MCF 10A (cell line): ENCODE data around the gene TMEM140. TPM values are rescaled to one million over a fixed set of nuclear protein-coding genes. Genes with fewer than 3 reads are reported as not detected.
"Not testable (repeated sequence)": the region's sequence is repeated elsewhere in the genome, so short reads cannot be mapped to it uniquely, and the experiment has no call there.

Experiments
- BruUV-seq: library from RNA; stranded (reverse); fragments of 400-500 nt; replicated peaks from 2 replicates; lab custom pipeline; 2021; lab: Mats Ljungman, UMichigan
- CTCF ChIA-PET: fragments of 300-600 bp; sonication (Branson Sonifier 250); formaldehyde crosslinking; extraction: SDS; loops from one replicate; lab custom pipeline; 2021; ENCODE audit warnings: antibody characterized with exemption, inconsistent platforms; lab: Yijun Ruan, JAX
- POLR2A ChIA-PET: fragments of 300-600, 350-650 bp; sonication (Branson Sonifier 250); formaldehyde crosslinking; extraction: SDS; loops from one replicate; lab custom pipeline; 2020; ENCODE audit warnings: antibody characterized with exemption, inconsistent platforms; lab: Yijun Ruan, JAX
- DNase-seq: peaks from one replicate; pipeline ENCODE4 v3.0.0-alpha.2; 2018; ENCODE audit not compliant: unreplicated experiment
- H3K27ac Mint-ChIP-seq: one replicate; pipeline ENCODE4 v1.8.0; 2022; ENCODE audit warnings: mild to moderate bottlenecking, low read depth, mixed read lengths; ENCODE audit not compliant: unreplicated experiment
- H3K27me3 Mint-ChIP-seq: one replicate; pipeline ENCODE4 v1.8.0; 2022; ENCODE audit warnings: mixed read lengths; ENCODE audit not compliant: insufficient read depth, unreplicated experiment
- H3K36me3 Mint-ChIP-seq: one replicate; pipeline ENCODE4 v1.8.0; 2022; ENCODE audit warnings: mild to moderate bottlenecking, moderate library complexity, mixed read lengths; ENCODE audit not compliant: insufficient read depth, unreplicated experiment
- H3K4me1 Mint-ChIP-seq: one replicate; pipeline ENCODE4 v1.8.0; 2022; ENCODE audit warnings: mixed read lengths; ENCODE audit not compliant: insufficient read depth, unreplicated experiment
- H3K4me3 Mint-ChIP-seq: one replicate; pipeline ENCODE4 v1.8.0; 2022; ENCODE audit warnings: mild to moderate bottlenecking, moderate library complexity, mixed read lengths; ENCODE audit not compliant: unreplicated experiment
- H3K9me3 Mint-ChIP-seq: one replicate; pipeline ENCODE4 v1.8.0; 2022; ENCODE audit warnings: mixed read lengths; ENCODE audit not compliant: unreplicated experiment
- intact Hi-C: fragments of 100-400 bp; cut with micrococcal nuclease; formaldehyde crosslinking; loops from 2 replicates; pipeline ENCODE4 v1.14.1; 2022
- total RNA-seq: library from RNA; stranded (reverse); gene quantifications from 2 replicates; pipeline ENCODE4 v1.2.3, GENCODE V29; 2022
- TF ChIP-seq, protein P1 (sequence below): fragments of 200-600 bp; IDR thresholded peaks from one replicate; pipeline ENCODE4 v1.8.0; 2022; ENCODE audit warnings: antibody characterized with exemption, mild to moderate bottlenecking; ENCODE audit not compliant: unreplicated experiment

Gene TMEM140
- total RNA-seq, 1 experiment from 2014 or later, result not detected

DNA sequence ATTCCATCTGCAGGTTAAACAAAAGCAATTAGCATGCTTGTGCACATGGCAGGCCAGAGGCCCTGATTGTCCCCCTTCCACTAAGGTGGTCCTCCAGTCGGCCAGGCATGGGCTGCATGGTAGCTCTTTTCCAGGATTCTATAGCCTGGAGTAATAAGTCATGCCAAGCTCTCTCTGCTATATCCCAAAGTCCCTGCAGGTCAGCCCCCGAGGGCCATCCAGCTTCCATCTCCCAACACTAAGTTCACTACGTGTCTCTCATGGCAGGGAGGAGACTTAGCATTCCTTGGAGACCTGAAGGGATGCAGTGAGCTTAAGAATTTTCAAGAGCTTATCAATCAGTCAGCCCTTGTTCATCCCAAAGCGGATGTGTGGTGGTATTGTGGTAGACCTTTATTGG is 26.0 kb downstream of the TMEM140 start:
- H3K27ac Mint-ChIP-seq, H3K4me3 Mint-ChIP-seq, H3K9me3 Mint-ChIP-seq, BruUV-seq, DNase-seq, H3K27me3 Mint-ChIP-seq: not testable (repeated sequence)
- Mint-ChIP-seq H3K4me1 (peaks cover 48% of the 10 kb centered on the region), H3K36me3 (peaks cover 22% of the 10 kb centered on the region)
- intact Hi-C loops, result loop anchor here (5.0 to 10.0 kb wide), 2 partner anchors 222 to 529 kb away; partner anchors contain the start of gene BPGM
- ChIA-PET CTCF (interaction anchor here (0.6 to 1.2 kb wide), 3 partner anchors 145 to 565 kb away, joined by 3 read pairs; no protein-coding TSS in a partner anchor), POLR2A (interaction anchor here (0.9 to 4.9 kb wide), 4 partner anchors 16 to 528 kb away, joined by 3 to 78 read pairs (median 14); partner anchors contain the start of genes AGBL3, BPGM and WDR91)

GRCh38 chr7:135174941-135175340 is 27.1 kb downstream of the TMEM140 start:
- Mint-ChIP-seq H3K4me1 (peaks cover 39% of the 10 kb centered on the region), H3K27ac (no peak overlapping the region), H3K36me3 (peaks cover 18% of the 10 kb centered on the region), H3K4me3 (no peak overlapping the region), H3K9me3 (no peaks in the 10 kb centered on the region), H3K27me3 (no peaks in the 10 kb centered on the region)
- BruUV-seq, result no TSS peak
- CTCF ChIA-PET, result interaction anchor here (0.7 kb wide), 1 partner anchor 187 kb away, joined by 3 read pairs; no protein-coding TSS in a partner anchor
- TF ChIP-seq, protein P1, sequence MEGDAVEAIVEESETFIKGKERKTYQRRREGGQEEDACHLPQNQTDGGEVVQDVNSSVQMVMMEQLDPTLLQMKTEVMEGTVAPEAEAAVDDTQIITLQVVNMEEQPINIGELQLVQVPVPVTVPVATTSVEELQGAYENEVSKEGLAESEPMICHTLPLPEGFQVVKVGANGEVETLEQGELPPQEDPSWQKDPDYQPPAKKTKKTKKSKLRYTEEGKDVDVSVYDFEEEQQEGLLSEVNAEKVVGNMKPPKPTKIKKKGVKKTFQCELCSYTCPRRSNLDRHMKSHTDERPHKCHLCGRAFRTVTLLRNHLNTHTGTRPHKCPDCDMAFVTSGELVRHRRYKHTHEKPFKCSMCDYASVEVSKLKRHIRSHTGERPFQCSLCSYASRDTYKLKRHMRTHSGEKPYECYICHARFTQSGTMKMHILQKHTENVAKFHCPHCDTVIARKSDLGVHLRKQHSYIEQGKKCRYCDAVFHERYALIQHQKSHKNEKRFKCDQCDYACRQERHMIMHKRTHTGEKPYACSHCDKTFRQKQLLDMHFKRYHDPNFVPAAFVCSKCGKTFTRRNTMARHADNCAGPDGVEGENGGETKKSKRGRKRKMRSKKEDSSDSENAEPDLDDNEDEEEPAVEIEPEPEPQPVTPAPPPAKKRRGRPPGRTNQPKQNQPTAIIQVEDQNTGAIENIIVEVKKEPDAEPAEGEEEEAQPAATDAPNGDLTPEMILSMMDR, result no peak
- POLR2A ChIA-PET, result interaction anchor here (1.0 to 2.5 kb wide), 3 partner anchors 16 to 188 kb away, joined by 3 to 12 read pairs (median 5); partner anchors contain the start of genes AGBL3 and WDR91
- intact Hi-C loops, result loop anchor here (5.0 to 10.0 kb wide), 2 partner anchors 223 to 530 kb away; partner anchors contain the start of gene BPGM
- no peak for DNase-seq

DNA sequence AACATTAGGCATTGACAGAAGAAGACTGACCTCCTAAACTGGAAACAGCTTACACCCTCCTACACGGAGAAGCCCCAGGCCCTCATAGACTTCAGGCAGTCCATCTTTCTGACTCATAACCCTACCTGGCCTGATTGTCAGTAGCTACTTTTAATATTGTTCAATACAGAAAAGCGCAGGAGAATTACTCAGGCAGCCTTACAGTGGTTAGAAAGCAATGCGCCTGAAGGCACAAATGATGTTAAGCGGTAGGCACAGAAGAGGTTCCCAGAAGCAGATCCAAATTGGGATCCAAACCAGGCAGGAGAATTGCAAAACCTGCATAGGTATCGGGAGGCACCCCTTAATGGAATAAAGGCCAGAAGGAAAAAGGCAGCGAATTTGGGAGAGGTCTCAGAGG is 28.1 kb downstream of the TMEM140 start:
- DNase-seq, result peak; percentile 89
- Mint-ChIP-seq H3K27me3 (no peaks in the 10 kb centered on the region), H3K27ac (peak overlapping the region; percentile 91), H3K4me3 (peak overlapping the region; percentile 41), H3K36me3 (peaks cover 28% of the 10 kb centered on the region), H3K9me3 (no peaks in the 10 kb centered on the region), H3K4me1 (peaks cover 39% of the 10 kb centered on the region)
- CTCF ChIA-PET, result interaction anchor here (0.6 to 1.0 kb wide), 3 partner anchors 34 to 483 kb away, joined by 3 to 5 read pairs (median 3); no protein-coding TSS in a partner anchor
- intact Hi-C loops, result loop anchor here (10.0 kb wide), 1 partner anchor 531 kb away; the partner anchor contains the start of gene BPGM
- TF ChIP-seq, protein P1, result no peak
- POLR2A ChIA-PET, result interaction anchor here (0.6 to 3.8 kb wide), 8 partner anchors 11 to 285 kb away, joined by 3 to 53 read pairs (median 3); partner anchors contain the start of gene WDR91
- no TSS peak for BruUV-seq

- H3K27ac Mint-ChIP-seq, result peak overlapping the region; percentile 91
- H3K27me3 Mint-ChIP-seq, result no peaks in the 10 kb centered on the region
- H3K4me1 Mint-ChIP-seq, result peaks cover 36% of the 10 kb centered on the region
- ChIA-PET POLR2A (interaction anchor here (0.6 to 3.8 kb wide), 11 partner anchors 10 to 531 kb away, joined by 3 to 53 read pairs (median 3); partner anchors contain the start of genes AGBL3 and WDR91), CTCF (interaction anchor here (0.7 to 1.7 kb wide), 2 partner anchors 18 to 158 kb away, joined by 3 to 4 read pairs; no protein-coding TSS in a partner anchor)
- H3K9me3 Mint-ChIP-seq, result no peaks in the 10 kb centered on the region
- intact Hi-C loops, result loop anchor here (10.0 kb wide), 1 partner anchor 532 kb away; the partner anchor contains the start of gene BPGM
- H3K4me3 Mint-ChIP-seq, result peak overlapping the region; percentile 16
- TF ChIP-seq, protein P1, result no peak
- no TSS peak for BruUV-seq
- peaks cover 40% of the 10 kb centered on the region for H3K36me3 Mint-ChIP-seq
- peak; percentile 95 for DNase-seq
Measured at GRCh38 chr7:135177028-135177696, 29.3 kb downstream of the TMEM140 start.
